Loucy (cell line): Measurements from ENCODE around the gene MAST4.
A peak's percentile ranks its signal among the peaks of the same experiment; 100 is the strongest.

ENCODE experiments used
- H2AFZ ChIP-seq: fragments of 200-600 bp; sonication (generic); 2 replicates; pipeline ENCODE4 v1.6.0; 2016; ENCODE audit warnings: antibody characterized with exemption, mild to moderate bottlenecking, low read length, moderate library complexity
- H3F3A ChIP-seq: fragments of 200-600 bp; 2 replicates; pipeline ENCODE4 v1.6.0; 2016; ENCODE audit warnings: antibody characterized with exemption, low read depth, mild to moderate bottlenecking
- H3K27me3 ChIP-seq: fragments of 200-600 bp; sonication (generic); 2 replicates; pipeline ENCODE4 v1.6.1; 2014; ENCODE audit warnings: low read length, mild to moderate bottlenecking; ENCODE audit not compliant: insufficient read depth, poor library complexity, severe bottlenecking
- H3K36me3 ChIP-seq: fragments of 200-600 bp; sonication (generic); 2 replicates; pipeline ENCODE4 v1.6.1; 2016; ENCODE audit warnings: low read length; ENCODE audit not compliant: insufficient read depth
- H3K4me1 ChIP-seq: fragments of 200-600 bp; sonication (generic); 2 replicates; pipeline ENCODE4 v1.5.1; 2014; ENCODE audit warnings: low read length, mild to moderate bottlenecking; ENCODE audit not compliant: insufficient read depth, poor library complexity, severe bottlenecking
- H3K4me2 ChIP-seq: fragments of 200-600 bp; sonication (generic); 2 replicates; pipeline ENCODE4 v1.6.0; 2014; ENCODE audit warnings: antibody characterized with exemption, low read length, low read depth, mild to moderate bottlenecking; ENCODE audit not compliant: poor library complexity, severe bottlenecking
- H3K4me3 ChIP-seq: fragments of 200-600 bp; sonication (generic); 2 replicates; pipeline ENCODE4 v1.5.1; 2014; ENCODE audit warnings: low read length, mild to moderate bottlenecking, mixed read lengths; ENCODE audit not compliant: poor library complexity, severe bottlenecking
- H3K79me2 ChIP-seq: fragments of 200-600 bp; sonication (generic); 2 replicates; pipeline ENCODE4 v1.6.1; 2014; ENCODE audit warnings: low read length; ENCODE audit not compliant: insufficient read depth
- H3K9ac ChIP-seq: fragments of 200-600 bp; sonication (generic); 2 replicates; pipeline ENCODE4 v1.6.0; 2014; ENCODE audit warnings: mild to moderate bottlenecking, low read depth, low read length, moderate library complexity; ENCODE audit not compliant: poor library complexity, severe bottlenecking
- H3K9me2 ChIP-seq: fragments of 200-600 bp; sonication (generic); replicated peaks from 2 replicates; pipeline ENCODE4 v1.6.1; 2016; ENCODE audit warnings: low read depth, low read length, mixed read lengths
- H3K9me3 ChIP-seq: fragments of 200-600 bp; sonication (generic); 2 replicates; pipeline ENCODE4 v1.6.1; 2014; ENCODE audit warnings: mild to moderate bottlenecking, antibody characterized with exemption, low read length, low read depth; ENCODE audit not compliant: insufficient read depth
- H4K20me1 ChIP-seq: fragments of 200-600 bp; sonication (generic); 2 replicates; pipeline ENCODE4 v1.6.0; 2014; ENCODE audit warnings: antibody characterized with exemption, low read length, mild to moderate bottlenecking; ENCODE audit not compliant: insufficient read depth, poor library complexity, severe bottlenecking
- CTCF ChIP-seq: fragments of 200-600 bp; sonication (generic); conservative IDR thresholded peaks from 2 replicates; pipeline ENCODE4 v1.5.1; 2014; ENCODE audit warnings: mild to moderate bottlenecking, antibody characterized with exemption, low read length
- EZH2phosphoT487 ChIP-seq: fragments of 200-600 bp; IDR thresholded peaks from 2 replicates; pipeline ENCODE4 v1.6.1; 2018; ENCODE audit warnings: antibody characterized with exemption, mild to moderate bottlenecking, moderate library complexity, borderline replicate concordance

MAST4 gene

GRCh38 chr5:67073045-67073680, 477.0 kb downstream of the MAST4 start:
- peaks cover 9% of the 10 kb centered on the region; the same call in 1 of the 2 replicates for H3K79me2 ChIP-seq
- H3K4me3 ChIP-seq: no peak overlapping the region
- H3K4me1 ChIP-seq: peaks cover 26% of the 10 kb centered on the region
- no peaks in the 10 kb centered on the region for H3K27me3 ChIP-seq
- H3K9ac ChIP-seq: no peak overlapping the region
- no peaks in the 10 kb centered on the region for H4K20me1 ChIP-seq
- H3K9me3 ChIP-seq: no peaks in the 10 kb centered on the region
- TF ChIP-seq CTCF (no peak), EZH2phosphoT487 (no peak)
- no peak overlapping the region for H3K4me2 ChIP-seq
- no peak overlapping the region for H2AFZ ChIP-seq
- H3F3A ChIP-seq: no peaks in the 10 kb centered on the region
- H3K9me2 ChIP-seq: no peaks in the 10 kb centered on the region
- no peaks in the 10 kb centered on the region for H3K36me3 ChIP-seq

- H2AFZ ChIP-seq: no peak overlapping the region
- H3K27me3 ChIP-seq: no peaks in the 10 kb centered on the region
- H3K9me2 ChIP-seq: no peaks in the 10 kb centered on the region
- H3F3A ChIP-seq: no peaks in the 10 kb centered on the region
- H3K4me2 ChIP-seq: peak overlapping the region; percentile 1
- peaks cover 15% of the 10 kb centered on the region for H3K4me1 ChIP-seq
- no peaks in the 10 kb centered on the region for H3K36me3 ChIP-seq
- H4K20me1 ChIP-seq: no peaks in the 10 kb centered on the region
- H3K79me2 ChIP-seq: peaks cover 17% of the 10 kb centered on the region; the same call in 1 of the 2 replicates
- no peaks in the 10 kb centered on the region for H3K9me3 ChIP-seq
- TF ChIP-seq CTCF (no peak), EZH2phosphoT487 (no peak)
- H3K4me3 ChIP-seq: no peak overlapping the region
- no peak overlapping the region for H3K9ac ChIP-seq
Measured at GRCh38 chr5:67077296-67077695, 481.1 kb downstream of the MAST4 start.

GRCh38 chr5:67081261-67081660, 485.1 kb downstream of the MAST4 start:
- Histone ChIP-seq H3K9me2 (no peaks in the 10 kb centered on the region), H3K4me3 (no peak overlapping the region), H3K4me2 (no peak overlapping the region), H3K9me3 (no peaks in the 10 kb centered on the region), H2AFZ (no peak overlapping the region), H3K79me2 (peaks cover 10% of the 10 kb centered on the region; the same call in 1 of the 2 replicates), H3K4me1 (peaks cover 11% of the 10 kb centered on the region), H4K20me1 (no peaks in the 10 kb centered on the region), H3K36me3 (no peaks in the 10 kb centered on the region; the same call in 1 of the 2 replicates), H3K27me3 (no peaks in the 10 kb centered on the region), H3F3A (no peaks in the 10 kb centered on the region), H3K9ac (no peak overlapping the region)
- TF ChIP-seq EZH2phosphoT487 (no peak), CTCF (no peak)
